Left lung (tissue), 10 donors: ENCODE results near the gene MRPS25. TPM values are rescaled to one million over a fixed set of nuclear protein-coding genes. Genes with fewer than 3 reads are reported as not detected.
A peak's percentile ranks its signal among the peaks of the same experiment; 100 is the strongest.

ENCODE experiments used
- ATAC-seq: fragments of 200-7000 bp; cut with Tn5 transposase; one replicate; pipeline ENCODE4 v1.9.1; 2020; ENCODE audit warnings: moderate library complexity
- DNase-seq, 4 donors: peaks; one replicate each; pipeline ENCODE4 v3.0.0-alpha.2; 2013 to 2020
- H3K27ac ChIP-seq, 2 donors: fragments of 200-600 bp; sonication (generic) in 1 of 2; one replicate each; pipeline versions ENCODE4 v1.5.0 to v1.8.0; 2020 to 2021
- H3K27me3 ChIP-seq, 2 donors: fragments of 200-600 bp; sonication (generic) in 1 of 2; one replicate each; pipeline versions ENCODE4 v1.5.0 to v1.8.0; 2020 to 2021
- H3K36me3 ChIP-seq, 2 donors: fragments of 200-600 bp; sonication (generic) in 1 of 2; one replicate each; pipeline versions ENCODE4 v1.5.0 to v1.8.0; 2020 to 2021
- H3K4me1 ChIP-seq, 2 donors: fragments of 200-600 bp; one replicate each; pipeline ENCODE4 v1.8.0; 2021
- H3K4me3 ChIP-seq, 2 donors: fragments of 200-600 bp; sonication (generic) in 1 of 2; one replicate each; pipeline versions ENCODE4 v1.5.0 to v1.8.0; 2020 to 2021; ENCODE audit warnings: mild to moderate bottlenecking in 1 of 2
- H3K9me3 ChIP-seq, 2 donors: fragments of 200-600 bp; sonication (generic) in 1 of 2; one replicate each; pipeline versions ENCODE4 v1.5.0 to v1.8.0; 2020 to 2021
- CTCF ChIP-seq, 2 donors: fragments of 200-600 bp; sonication (generic) in 1 of 2; IDR thresholded peaks; one replicate each; pipeline versions ENCODE4 v1.5.0 to v1.8.0; 2021; ENCODE audit warnings: antibody characterized with exemption in 2 of 2
- intact Hi-C, 2 donors: fragments of 100-400 bp; cut with DNase I; formaldehyde crosslinking; loops; one replicate each; pipeline versions ENCODE4 v1.11.2 to v1.14.2; 2022
- polyA plus RNA-seq, 6 donors: library from polyadenylated mRNA; unstranded; fragments of 120-200 nt; gene quantifications; one replicate each; pipeline ENCODE4 v1.2.1, GENCODE V29; 2013; ENCODE audit not compliant: insufficient read length in 6 of 6
- total RNA-seq, 2 donors: library from RNA; stranded (reverse); fragmentation: NEBNext Ultra II Directional; extraction: Animal tissue kit (Norgen Biotek cat#: 25700); gene quantifications; one replicate each; pipeline ENCODE4 v1.2.1, GENCODE V29; 2021
- donor health status: DM: no; HTN: yes; CAD: no.
- donor health status: DM: no; HTN: no; CAD: no.

MRPS25 gene
- total and polyA plus RNA-seq, 8 donors, result 56.0 to 78.7 (median 71.1) TPM

GRCh38 chr3:15086263-15086662 lies 21.1 kb upstream of the MRPS25 start:
- no peak overlapping the region for H3K4me3 ChIP-seq
- H3K4me1 ChIP-seq, result peaks cover 4 to 26% of the 10 kb centered on the region in 2 donors
- no peaks in the 10 kb centered on the region for H3K27me3 ChIP-seq
- no peaks in the 10 kb centered on the region for H3K9me3 ChIP-seq
- H3K36me3 ChIP-seq, result peaks cover 0 to 94% of the 10 kb centered on the region in 2 donors
- no peak for DNase-seq
- no peak for ATAC-seq
- TF ChIP-seq CTCF (IDR thresholded peaks at IDR 0.05), result no peak
- intact Hi-C loops, result no loop called here
- no peak overlapping the region for H3K27ac ChIP-seq

GRCh38 chr3:15083252-15083651 lies 18.1 kb upstream of the MRPS25 start:
- ATAC-seq (no peak), DNase-seq (no peak)
- Histone ChIP-seq H3K9me3 (no peaks in the 10 kb centered on the region), H3K27me3 (no peaks in the 10 kb centered on the region), H3K4me3 (no peak overlapping the region), H3K27ac (peak overlapping the region; percentile 74), H3K4me1 (peaks cover 4 to 29% of the 10 kb centered on the region in 2 donors), H3K36me3 (peaks cover 3 to 99% of the 10 kb centered on the region in 2 donors)
- intact Hi-C loops, result no loop called here
- no peak for TF ChIP-seq CTCF (IDR thresholded peaks at IDR 0.05)

GRCh38 chr3:15081960-15082664 lies 17.0 kb upstream of the MRPS25 start:
- ATAC-seq, result peak; percentile 94
- H3K36me3 ChIP-seq, result peaks cover 3 to 99% of the 10 kb centered on the region in 2 donors

GRCh38 chr3:15079091-15079490 lies 14.0 kb upstream of the MRPS25 start:
- Histone ChIP-seq H3K27me3 (no peaks in the 10 kb centered on the region), H3K4me1 (peaks cover 4 to 35% of the 10 kb centered on the region in 2 donors), H3K4me3 (no peak overlapping the region), H3K9me3 (no peaks in the 10 kb centered on the region), H3K27ac (no peak overlapping the region), H3K36me3 (peaks cover 6 to 99% of the 10 kb centered on the region in 2 donors)
- TF ChIP-seq CTCF (IDR thresholded peaks at IDR 0.05), result no peak
- ATAC-seq (no peak), DNase-seq (no peak)
- intact Hi-C loops, result no loop called here

More at GRCh38 chr3:15081960-15082664, 17.0 kb upstream of the MRPS25 start:
- Histone ChIP-seq H3K9me3 (no peaks in the 10 kb centered on the region), H3K27me3 (no peaks in the 10 kb centered on the region), H3K27ac (peak overlapping the region; percentile 74), H3K4me3 (no peak overlapping the region), H3K4me1 (peaks cover 4 to 29% of the 10 kb centered on the region in 2 donors)
- intact Hi-C loops, result no loop called here
- DNase-seq, result peak in 1 of 4 donors; percentile 79
- TF ChIP-seq CTCF (IDR thresholded peaks at IDR 0.05), result peak in 1 of 2 donors; percentile 14

GRCh38 chr3:15074500-15074899 lies 9.4 kb upstream of the MRPS25 start:
- Histone ChIP-seq H3K36me3 (peaks cover 3 to 95% of the 10 kb centered on the region in 2 donors), H3K4me1 (peaks cover 0 to 7% of the 10 kb centered on the region in 2 donors), H3K27ac (no peak overlapping the region), H3K4me3 (no peak overlapping the region), H3K9me3 (no peaks in the 10 kb centered on the region), H3K27me3 (no peaks in the 10 kb centered on the region)
- DNase-seq (no peak), ATAC-seq (no peak)
- intact Hi-C loops, result no loop called here
- TF ChIP-seq CTCF (IDR thresholded peaks at IDR 0.05), result no peak
